Stimulated activated CD8-positive, alpha-beta memory T cell treated with anti-CD3 and anti-CD28 coated beads, Interleukin-4, amount 100 ng/mL, for 1 hour (primary cell): Measurements from ENCODE around the gene EFHD1.
A peak's percentile ranks its signal among the peaks of the same experiment; 100 is the strongest.
"Not testable (repeated sequence)": the region's sequence is repeated elsewhere in the genome, so short reads cannot be mapped to it uniquely, and the experiment has no call there.

Experiments
- DNase-seq, 2 donors: peaks; one replicate each; pipeline ENCODE4 v3.0.0-alpha.2; 2020; ENCODE audit warnings: low read depth in 2 of 2, low spot score in 1 of 2

The EFHD1 gene

DNA sequence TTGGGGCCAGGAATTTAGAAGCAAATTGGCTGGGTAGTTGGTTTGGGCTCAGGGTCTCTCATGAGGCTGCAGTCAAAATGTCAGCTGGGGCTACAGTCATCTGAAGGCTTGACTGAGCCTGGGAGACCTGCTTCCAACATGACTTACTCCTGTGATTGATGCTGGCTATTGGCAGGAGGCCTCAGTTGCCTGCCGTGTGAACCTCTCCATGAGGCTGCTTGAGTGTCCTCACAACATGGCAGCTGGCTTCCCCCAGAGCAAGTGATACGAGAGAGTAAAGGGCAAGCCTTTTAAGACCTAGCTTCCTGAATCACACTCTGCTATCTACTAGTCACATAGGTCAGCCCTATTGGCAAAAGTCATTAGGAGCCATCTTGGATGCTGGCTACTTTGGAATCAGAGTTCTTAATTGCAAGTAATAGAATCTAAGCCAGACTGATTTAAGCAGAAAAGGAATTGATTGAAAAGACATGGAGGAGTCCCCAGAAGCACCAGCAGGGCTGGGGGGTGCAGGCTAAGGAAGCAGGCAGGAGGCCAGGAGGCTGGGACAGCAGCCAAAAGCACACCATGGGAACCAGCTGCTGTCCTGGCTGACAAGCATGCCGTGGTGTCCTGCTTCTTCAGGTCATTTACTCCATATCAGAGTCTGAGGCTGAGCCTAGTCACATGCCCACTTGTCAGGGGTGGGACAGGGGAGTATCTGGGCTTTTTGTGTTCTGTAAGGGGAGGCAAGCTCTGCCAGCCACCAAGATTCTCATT is 55.9 kb downstream of the EFHD1 start:
- no peak for DNase-seq

GRCh38 chr2:232691117-232691516 is 57.7 kb downstream of the EFHD1 start:
- DNase-seq: not testable (repeated sequence)

DNA sequence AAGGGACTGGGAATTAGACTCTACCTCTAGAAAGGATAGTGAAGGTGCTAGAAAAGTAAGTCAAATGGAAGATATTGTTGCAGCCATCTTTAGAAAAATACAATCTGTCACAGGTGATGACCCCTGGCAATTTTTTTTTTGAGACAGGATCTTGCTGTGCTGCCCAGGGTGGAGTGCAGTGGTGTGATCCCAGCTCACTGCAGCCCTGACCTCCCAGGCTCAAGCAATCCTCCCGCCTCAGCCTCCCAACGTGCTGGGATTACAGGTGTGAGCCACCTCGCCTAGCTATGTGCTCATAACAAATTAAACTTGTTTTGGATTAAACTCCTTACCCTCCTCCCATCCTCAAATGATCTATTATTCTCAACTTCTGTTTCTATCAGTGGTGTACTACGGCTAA is 59.9 kb downstream of the EFHD1 start:
- no peak for DNase-seq

GRCh38 chr2:232696609-232697058 is 63.2 kb downstream of the EFHD1 start:
- no peak for DNase-seq

GRCh38 chr2:232697059-232697806 is 63.8 kb downstream of the EFHD1 start, which contains the start of gene GIGYF2:
Gene GIGYF2 (plus strand): TSS chr2:232697331. CDS start chr2:232735198, 37,867 bp downstream.
- peak; percentile 85 to 86 for DNase-seq

- DNase-seq: no peak
These were observed 64.4 kb downstream of the EFHD1 start for GRCh38 chr2:232697807-232698110.

GRCh38 chr2:232698556-232699091 is 65.2 kb downstream of the EFHD1 start:
- DNase-seq: no peak

GRCh38 chr2:232699110-232699509 is 65.7 kb downstream of the EFHD1 start:
- DNase-seq: no peak

GRCh38 chr2:232700154-232700553 is 66.8 kb downstream of the EFHD1 start:
- DNase-seq: no peak

DNA sequence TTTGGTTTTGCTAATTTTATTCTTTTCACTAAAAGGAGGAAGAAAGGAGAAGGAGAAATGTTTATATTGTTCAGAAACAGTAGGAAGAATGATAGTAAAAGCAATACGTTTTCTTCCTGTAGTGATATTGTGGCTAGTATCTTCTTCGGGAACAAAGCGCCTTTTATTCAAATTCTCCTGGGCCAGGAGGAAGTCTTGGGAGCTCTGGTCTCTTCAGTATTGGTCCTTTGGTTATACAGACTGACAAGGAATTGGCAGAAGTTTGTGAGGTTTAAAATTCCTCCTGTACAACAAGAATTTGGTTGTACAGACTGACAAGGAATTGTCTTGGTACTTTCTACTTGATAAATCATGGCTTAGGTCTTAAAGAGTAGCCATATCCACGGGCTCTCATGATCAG is 73.7 kb downstream of the EFHD1 start:
- no peak for DNase-seq

GRCh38 chr2:232713505-232713904 is 80.1 kb downstream of the EFHD1 start:
- no peak for DNase-seq

DNA sequence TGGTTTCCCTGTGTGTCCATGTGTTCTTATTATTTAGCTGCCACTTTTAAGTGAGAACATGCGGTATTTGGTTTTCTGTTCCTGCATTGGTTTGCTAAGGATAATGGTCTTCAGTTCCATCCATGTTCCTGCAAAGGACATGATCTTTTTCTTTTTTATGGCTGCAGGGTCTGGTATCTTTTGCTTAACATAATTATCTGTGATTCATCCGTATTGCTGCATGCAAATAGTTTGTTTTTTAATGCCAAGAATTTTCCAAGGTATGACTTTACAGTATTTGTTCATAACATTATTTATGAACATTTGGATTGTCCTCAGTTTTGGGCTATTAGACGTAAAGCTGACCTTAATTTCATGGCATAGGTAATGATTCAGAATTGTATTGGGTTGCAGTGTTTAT is 81.6 kb downstream of the EFHD1 start:
- DNase-seq: no peak

GRCh38 chr2:232720056-232720455 is 86.7 kb downstream of the EFHD1 start:
- DNase-seq: not testable (repeated sequence)

DNA sequence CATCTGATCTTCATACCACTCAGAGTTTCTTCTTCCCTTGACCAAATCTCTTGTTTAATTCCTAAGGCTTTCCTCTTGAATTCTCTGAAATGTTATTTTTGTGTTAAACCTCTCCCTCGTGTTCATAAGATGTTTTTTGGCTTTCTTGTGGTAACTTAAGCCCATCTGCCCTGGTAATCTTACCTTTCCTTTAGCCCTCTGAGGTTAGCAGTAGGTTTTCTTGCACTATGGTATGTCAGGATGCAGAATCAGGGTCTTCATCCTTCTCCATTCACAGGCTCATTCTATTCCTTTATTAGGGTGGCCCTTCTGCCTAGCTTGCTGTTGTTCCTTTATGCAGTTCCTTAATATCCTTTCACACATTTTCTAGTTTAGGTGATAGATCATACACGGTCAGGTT is 87.9 kb downstream of the EFHD1 start:
- DNase-seq: no peak

- DNase-seq: no peak
These were observed 88.5 kb downstream of the EFHD1 start for GRCh38 chr2:232721882-232722281.

DNA sequence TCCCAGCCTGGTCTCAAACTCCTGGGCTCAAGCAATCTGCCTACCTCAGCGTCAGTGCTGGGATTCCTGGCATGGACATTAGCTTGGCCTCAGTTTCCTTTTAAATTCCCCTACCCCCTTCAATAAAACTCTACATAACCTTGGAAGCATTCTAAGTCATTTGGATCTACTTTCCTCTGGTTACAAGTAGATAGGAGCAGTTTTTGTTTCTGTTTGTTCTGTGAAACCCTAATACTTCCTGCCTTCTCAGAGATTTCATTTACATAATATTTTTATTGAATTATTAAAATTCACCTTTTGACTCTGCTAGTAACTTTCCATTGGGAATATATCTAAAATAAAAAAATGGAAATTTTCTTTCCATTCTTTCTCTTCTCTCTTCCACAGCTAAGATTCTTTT is 89.6 kb downstream of the EFHD1 start:
- DNase-seq: no peak

DNA sequence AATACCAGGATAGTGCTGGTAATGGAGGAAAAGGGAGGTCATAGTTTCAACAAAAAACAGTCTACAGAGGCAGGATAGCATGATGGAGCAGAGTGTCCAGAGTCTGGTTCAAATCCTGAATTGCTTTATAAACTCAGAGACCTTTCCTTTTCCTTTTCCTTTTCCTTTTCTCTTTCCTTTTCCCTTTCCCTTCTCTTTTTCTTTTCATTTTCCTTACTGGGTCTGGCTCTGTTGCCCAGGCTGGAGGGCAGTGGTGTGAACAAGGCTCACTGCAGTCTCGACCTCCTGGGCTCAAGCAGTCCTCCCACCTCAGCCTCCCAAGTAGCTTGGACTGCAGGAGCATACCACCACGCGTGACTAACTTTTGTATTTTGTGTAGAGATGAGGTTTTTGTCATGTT is 95.4 kb downstream of the EFHD1 start:
- DNase-seq: no peak

- DNase-seq: no peak
These were observed 98.1 kb downstream of the EFHD1 start for GRCh38 chr2:232731470-232731869.
